ENCODE results near the gene PIP4K2B.
A peak's percentile ranks its signal among the peaks of the same experiment; 100 is the strongest.

PIP4K2B gene

DNA sequence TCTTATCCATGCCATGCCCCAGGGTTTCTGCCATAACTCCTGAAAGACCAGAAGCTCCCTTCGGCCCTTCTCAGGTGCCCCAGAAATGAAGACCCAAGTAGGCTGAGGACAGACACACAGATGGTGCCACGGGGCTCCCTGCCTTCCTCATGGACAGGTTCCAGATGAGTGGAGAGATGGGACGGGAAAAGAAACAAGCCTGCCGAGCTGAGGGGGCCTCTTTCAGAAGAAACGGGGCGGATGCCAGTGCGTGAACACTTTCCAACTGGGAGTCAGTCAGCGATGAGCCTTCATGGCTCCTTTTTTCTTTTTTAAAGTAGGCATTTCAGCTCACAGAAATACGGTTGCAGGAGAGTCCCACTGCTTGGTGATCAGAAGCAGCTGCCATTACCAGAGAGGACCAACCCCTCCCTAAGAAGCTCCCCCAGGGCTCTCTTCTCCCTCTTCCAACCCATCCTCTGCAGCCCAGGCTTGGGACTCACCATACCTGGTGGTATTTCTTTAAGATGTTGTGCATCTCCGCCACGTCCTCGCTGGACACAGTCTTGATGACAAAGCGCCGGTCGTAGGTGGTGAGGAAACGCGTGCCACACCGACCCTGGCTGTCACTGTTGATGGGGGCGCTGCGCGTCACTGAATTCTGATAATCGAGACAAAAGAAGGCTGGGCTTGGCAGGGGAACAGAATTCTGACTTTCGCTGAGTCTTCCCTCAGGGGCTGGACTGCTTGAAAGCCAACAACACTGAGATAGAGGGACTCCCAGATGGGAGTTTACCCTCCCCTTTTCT is 19.2 kb downstream of the PIP4K2B start:
- H3K27ac ChIP-seq = no peak overlapping the region
- DNase-seq (ENCODE audit: low read depth, low spot score) = no peak

GRCh38 chr17:38777641-38778250 is 21.6 kb downstream of the PIP4K2B start:
- DNase-seq (ENCODE audit: low read depth, low spot score) = no peak
- no peak overlapping the region for H3K27ac ChIP-seq

DNA sequence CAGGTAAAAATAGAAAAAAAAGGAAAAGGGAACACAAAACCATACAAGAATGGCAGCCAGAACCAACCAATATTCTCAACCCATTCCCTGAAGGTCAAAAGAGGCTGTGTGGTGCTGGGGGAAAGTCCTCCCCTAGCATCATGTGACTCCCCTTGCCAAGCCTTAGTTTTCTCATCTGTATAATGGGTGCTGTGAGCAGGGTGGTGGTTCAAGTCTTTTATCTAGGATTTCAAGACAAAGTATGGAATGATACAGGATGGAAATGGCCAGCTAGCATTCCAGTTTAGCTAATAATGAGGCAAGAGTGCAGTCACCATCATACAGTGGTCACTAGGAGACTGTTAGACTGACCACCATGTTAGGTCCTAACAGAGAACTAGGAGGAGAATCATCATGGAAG is 26.1 kb downstream of the PIP4K2B start:
- no peak for DNase-seq (ENCODE audit: low read depth, low spot score)
- H3K27ac ChIP-seq = no peak overlapping the region

- DNase-seq (ENCODE audit: low read depth, low spot score) = no peak
- H3K27ac ChIP-seq = no peak overlapping the region
These were observed 30.9 kb downstream of the PIP4K2B start for GRCh38 chr17:38768417-38768816.

- no peak overlapping the region for H3K27ac ChIP-seq
- DNase-seq (ENCODE audit: low read depth, low spot score) = no peak
These were observed 33.0 kb downstream of the PIP4K2B start for GRCh38 chr17:38766341-38766740.

- no peak overlapping the region for H3K27ac ChIP-seq
- no peak for DNase-seq (ENCODE audit: low read depth, low spot score)
These were observed 37.1 kb downstream of the PIP4K2B start for GRCh38 chr17:38762231-38762630.

- no peak overlapping the region for H3K27ac ChIP-seq
- no peak for DNase-seq (ENCODE audit: low read depth, low spot score)
These were observed 37.7 kb downstream of the PIP4K2B start for GRCh38 chr17:38761612-38762011.

- no peak for DNase-seq (ENCODE audit: low read depth, low spot score)
- H3K27ac ChIP-seq = peak overlapping the region; percentile 77
These were observed 46.3 kb downstream of the PIP4K2B start for GRCh38 chr17:38753071-38753506.

DNA sequence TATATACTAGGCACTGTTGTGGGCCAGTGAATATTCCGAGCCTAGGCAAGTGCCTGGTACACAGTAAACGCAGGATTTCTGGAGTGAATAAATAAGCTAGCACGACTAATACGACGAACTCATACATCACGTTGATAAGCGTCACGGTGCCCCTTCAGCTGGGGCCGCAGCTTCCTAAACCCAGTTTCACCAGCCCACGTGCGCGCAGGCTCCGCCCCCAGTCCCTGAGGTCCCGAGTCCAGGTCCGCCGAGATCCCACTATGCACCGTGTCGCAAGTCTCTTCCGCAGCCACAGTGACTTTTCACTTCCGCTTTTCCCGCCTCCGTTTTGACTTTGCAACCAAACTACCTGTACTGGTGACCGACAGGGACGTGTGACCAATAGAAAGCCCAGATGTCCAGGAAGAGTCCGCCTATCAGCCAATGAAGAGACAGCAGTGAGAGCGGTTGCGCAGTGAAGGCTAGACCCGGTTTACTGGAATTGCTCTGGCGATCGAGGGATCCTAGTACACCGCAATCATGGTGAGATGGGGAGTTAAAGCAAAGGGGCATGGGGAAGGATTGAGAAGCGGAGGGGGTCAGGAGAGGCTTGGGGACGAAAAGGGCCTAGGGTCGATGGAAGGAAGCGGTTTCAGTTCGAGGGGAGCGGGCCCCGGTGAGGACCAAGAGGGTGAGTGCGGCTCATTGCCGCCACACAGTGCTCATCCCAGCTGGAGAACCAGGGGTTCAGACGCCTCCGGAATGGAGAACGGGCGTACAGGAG is 46.9 kb downstream of the PIP4K2B start, which contains the start of gene PSMB3:
TSS of gene PSMB3 (plus strand) at position 434 of the 763 bp plus-strand sequence. CDS start at position 520, 86 bp downstream.
- DNase-seq (ENCODE audit: low read depth, low spot score) = peak; percentile 98
- H3K27ac ChIP-seq = peak within 1 kb of the TSS; percentile 77

DNA sequence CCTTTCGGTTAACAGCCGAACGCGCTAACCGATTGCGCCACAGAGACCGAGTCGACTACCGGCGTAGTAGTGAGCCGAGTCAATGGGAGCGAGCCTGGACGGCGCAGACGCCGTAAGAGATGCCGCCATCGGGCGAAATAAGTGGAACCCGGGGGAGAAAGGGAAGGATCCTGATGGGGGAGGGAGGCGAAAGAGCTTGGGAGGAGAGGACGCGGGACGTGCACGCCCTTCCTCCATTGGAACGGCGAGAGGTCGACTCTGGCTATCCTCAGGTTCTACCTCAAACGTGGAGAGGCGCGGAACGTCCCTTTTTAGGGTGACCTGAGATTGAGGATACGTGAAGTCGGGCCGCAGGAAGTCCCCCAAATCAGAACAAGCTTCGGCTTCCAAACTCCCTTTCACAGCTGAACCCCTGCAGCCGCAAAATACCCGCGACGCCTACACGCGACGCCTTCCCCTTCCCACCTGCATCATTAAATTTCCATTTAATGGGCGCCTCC is 47.5 kb downstream of the PIP4K2B start:
- H3K27ac ChIP-seq = peak overlapping the region; percentile 77
- no peak for DNase-seq (ENCODE audit: low read depth, low spot score)

DNA sequence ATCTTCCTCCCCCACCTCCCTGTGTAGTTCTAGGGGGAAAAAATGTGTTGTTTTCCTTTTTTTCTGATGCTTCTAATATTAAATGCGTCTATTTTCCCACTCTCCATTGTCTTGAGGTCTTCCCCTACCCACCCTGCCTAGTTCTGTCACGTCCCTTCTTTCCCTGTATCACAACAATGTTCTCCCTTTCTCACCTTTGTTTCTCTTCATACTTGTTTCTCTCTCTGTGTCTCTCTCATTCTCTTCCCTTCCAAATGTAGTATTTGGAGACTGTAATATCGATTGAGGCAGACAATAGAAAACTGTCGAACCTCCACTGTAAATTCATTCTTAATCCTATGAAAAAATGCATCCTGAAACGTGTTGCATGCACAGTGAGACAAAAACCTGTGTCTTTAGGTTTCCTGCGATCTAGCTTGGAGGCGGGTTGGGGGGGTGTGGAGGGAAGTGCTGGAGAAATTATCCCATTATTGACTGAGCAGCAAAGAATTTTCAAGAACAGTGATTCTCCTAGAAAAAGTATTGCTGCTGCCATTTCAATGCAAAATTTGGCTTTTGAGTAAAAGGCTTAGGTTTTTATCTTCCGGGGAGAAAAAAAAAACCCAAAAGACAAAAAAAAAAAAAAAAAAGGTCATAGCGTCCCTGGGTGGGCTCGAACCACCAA is 48.1 kb downstream of the PIP4K2B start:
- DNase-seq (ENCODE audit: low read depth, low spot score) = no peak
- H3K27ac ChIP-seq = peak overlapping the region; percentile 77

DNA sequence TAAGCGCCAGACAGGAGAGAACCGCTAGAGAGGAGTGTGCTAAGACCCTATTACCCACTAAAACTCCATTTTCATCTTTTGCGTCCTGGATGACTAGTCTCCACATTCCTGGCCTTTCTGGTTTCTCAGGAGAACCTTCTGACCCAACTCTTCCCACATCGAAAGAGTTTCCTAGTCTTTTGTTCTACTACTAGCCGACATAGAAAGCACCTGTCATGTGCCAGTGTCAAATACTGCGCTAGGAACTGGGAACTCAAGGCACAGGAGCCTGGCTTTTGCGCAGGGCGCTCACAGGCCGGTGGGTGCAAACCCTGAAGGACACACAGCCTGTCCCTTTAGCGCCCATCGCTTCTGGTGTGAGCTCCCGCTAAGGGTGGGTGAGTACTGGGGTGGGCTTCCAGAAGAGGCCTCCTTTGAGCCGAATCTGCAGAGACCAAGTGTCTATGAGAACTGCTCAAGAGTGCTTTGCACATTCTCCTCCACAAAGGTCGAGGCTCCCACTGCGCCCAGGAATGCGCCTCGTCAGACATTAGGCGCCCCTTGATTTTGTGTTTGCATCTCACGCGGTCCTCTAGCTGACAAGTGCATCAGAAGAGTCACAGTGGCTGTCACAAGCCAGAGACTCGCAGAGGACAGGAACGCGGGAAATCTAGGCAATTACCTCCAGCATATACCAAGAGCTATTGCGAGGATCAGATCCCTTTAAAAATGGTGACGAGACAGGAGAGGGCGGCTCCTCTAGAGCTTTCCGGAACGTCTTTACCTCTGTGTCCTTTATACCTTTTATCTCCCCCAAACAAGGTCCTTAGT is 48.8 kb downstream of the PIP4K2B start:
- peak overlapping the region; percentile 77 for H3K27ac ChIP-seq
- DNase-seq (ENCODE audit: low read depth, low spot score) = no peak

DNA sequence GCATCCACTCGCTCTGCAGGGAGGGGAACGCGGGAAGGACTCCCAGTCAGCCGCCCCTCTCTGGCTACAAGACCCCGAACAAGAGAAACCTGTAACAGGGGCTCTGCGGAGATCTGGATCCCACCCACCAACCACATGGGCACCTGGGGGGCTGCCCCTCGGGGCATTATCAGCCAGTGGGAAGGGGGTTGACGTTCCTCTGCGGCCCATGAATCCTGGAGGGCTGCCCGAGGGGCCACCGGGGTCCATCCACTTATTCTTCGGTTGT is 49.4 kb downstream of the PIP4K2B start:
- DNase-seq (ENCODE audit: low read depth, low spot score) = no peak
- H3K27ac ChIP-seq = peak overlapping the region; percentile 77

DNA sequence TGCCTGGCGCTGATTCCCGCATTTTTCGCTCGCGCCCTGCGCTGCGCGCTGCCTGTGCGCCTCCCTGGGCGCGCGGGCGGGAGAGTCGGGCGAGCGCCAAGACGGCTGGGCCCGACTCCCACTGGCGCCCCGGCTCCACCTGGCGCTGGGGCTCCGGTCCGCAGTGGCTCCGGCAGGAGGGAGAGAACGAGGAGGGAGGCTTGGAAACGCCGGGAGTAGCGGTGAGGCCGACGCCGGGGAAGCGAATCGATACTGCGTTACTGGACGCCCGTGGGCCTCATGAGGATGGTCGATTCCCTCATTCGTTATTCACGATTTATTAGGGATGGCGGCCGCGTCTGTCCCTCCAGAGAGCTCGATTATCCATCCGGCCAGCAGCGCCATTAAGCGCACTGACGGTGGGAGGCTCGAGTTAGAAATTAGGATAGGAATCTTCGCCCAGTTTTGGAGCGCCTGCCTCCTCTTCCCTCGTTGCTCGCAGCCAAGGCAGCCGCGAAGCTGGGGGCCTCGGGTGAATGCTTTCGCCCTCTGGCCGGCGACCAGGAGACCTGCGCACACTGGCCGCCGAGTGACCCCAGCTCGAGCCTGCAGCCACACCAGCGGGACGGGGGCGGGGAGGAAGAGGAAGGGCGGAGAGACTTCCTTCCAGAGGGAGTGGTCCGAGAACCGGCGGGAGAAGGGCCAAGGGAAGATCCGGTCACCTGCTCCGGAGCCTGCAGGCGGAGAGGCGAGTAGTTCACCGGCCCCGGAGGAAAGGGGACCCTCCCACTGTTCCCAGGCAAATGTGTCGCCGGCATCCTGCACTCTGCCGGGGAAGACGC is 49.9 kb downstream of the PIP4K2B start:
- DNase-seq (ENCODE audit: low read depth, low spot score) = no peak
- peak overlapping the region; percentile 77 for H3K27ac ChIP-seq

GRCh38 chr17:38748892-38749222 is 50.5 kb downstream of the PIP4K2B start:
- DNase-seq (ENCODE audit: low read depth, low spot score) = no peak
- peak overlapping the region; percentile 77 for H3K27ac ChIP-seq

- no peak for DNase-seq (ENCODE audit: low read depth, low spot score)
- peak within 1 kb of the TSS; percentile 77 for H3K27ac ChIP-seq
These were observed 51.0 kb downstream of the PIP4K2B start, which contains the start of gene PCGF2 for GRCh38 chr17:38748149-38748891. PCGF2 (minus strand) TSS chr17:38748336; CDS start chr17:38740402, 7,934 bp downstream.

GRCh38 chr17:38747463-38748148 is 51.8 kb downstream of the PIP4K2B start:
- peak overlapping the region; percentile 77 for H3K27ac ChIP-seq
- DNase-seq (ENCODE audit: low read depth, low spot score) = no peak
